Gastrocnemius medialis (tissue), 4 donors: Measurements from ENCODE around the gene ZNF490.

Experiments used
- POLR2A ChIP-seq, 2 donors: fragments of 450-650 bp; IDR thresholded peaks; one replicate each; pipeline ENCODE4 v1.6.1; 2017; ENCODE audit warnings: antibody characterized with exemption in 2 of 2, mild to moderate bottlenecking in 2 of 2, moderate library complexity in 2 of 2
- TF ChIP-seq, protein P1 (sequence below), 5 experiments: fragments of 450-650 bp in 3 of 5; fragments of 200-600 bp in 2 of 5; sonication (generic) in 2 of 5; IDR thresholded peaks in 4 of 5; conservative IDR thresholded peaks in 1 of 5; 1 replicate in 4 of 5; 2 replicates in 1 of 5; pipeline ENCODE4 v1.5.1; 2016 to 2019; ENCODE audit warnings: antibody characterized with exemption in 5 of 5, mild to moderate bottlenecking in 3 of 5, moderate library complexity in 3 of 5

- TF ChIP-seq POLR2A (IDR thresholded peaks at IDR 0.05), result no peak
- TF ChIP-seq, protein P1, sequence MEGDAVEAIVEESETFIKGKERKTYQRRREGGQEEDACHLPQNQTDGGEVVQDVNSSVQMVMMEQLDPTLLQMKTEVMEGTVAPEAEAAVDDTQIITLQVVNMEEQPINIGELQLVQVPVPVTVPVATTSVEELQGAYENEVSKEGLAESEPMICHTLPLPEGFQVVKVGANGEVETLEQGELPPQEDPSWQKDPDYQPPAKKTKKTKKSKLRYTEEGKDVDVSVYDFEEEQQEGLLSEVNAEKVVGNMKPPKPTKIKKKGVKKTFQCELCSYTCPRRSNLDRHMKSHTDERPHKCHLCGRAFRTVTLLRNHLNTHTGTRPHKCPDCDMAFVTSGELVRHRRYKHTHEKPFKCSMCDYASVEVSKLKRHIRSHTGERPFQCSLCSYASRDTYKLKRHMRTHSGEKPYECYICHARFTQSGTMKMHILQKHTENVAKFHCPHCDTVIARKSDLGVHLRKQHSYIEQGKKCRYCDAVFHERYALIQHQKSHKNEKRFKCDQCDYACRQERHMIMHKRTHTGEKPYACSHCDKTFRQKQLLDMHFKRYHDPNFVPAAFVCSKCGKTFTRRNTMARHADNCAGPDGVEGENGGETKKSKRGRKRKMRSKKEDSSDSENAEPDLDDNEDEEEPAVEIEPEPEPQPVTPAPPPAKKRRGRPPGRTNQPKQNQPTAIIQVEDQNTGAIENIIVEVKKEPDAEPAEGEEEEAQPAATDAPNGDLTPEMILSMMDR (IDR thresholded peaks at IDR 0.05 in 4 of 5, conservative IDR thresholded peaks at IDR 0.05 in 1 of 5), result no peak
Measured at GRCh38 chr19:12597594-12597993, 13.0 kb downstream of the ZNF490 start.
